Upper lobe of left lung (tissue), 6 donors: ENCODE measurements around the gene TRA2B. TPM values are rescaled to one million over a fixed set of nuclear protein-coding genes. Genes with fewer than 3 reads are reported as not detected.
A peak's percentile ranks its signal among the peaks of the same experiment; 100 is the strongest.

Experiments used
- ATAC-seq, 2 donors: fragments of 200-7000 bp; cut with Tn5 transposase; one replicate each; pipeline ENCODE4 v1.9.1; 2022; ENCODE audit warnings: mild to moderate bottlenecking in 2 of 2, moderate library complexity in 2 of 2; ENCODE audit not compliant: low FRiP score in 2 of 2
- DNase-seq, 2 donors: peaks; one replicate each; pipeline ENCODE4 v3.0.0-alpha.2; 2019 to 2020
- H3K27ac ChIP-seq, 4 donors: fragments of 200-600 bp; sonication (generic); one replicate each; pipeline ENCODE4 v1.5.1; 2016 to 2019
- H3K27me3 ChIP-seq, 4 donors: fragments of 200-600 bp; sonication (generic); one replicate each; pipeline ENCODE4 v1.5.1; 2017 to 2019
- H3K36me3 ChIP-seq, 4 donors: fragments of 200-600 bp; sonication (generic); one replicate each; pipeline ENCODE4 v1.5.1; 2016 to 2019
- H3K4me1 ChIP-seq, 4 donors: fragments of 200-600 bp; sonication (generic); one replicate each; pipeline ENCODE4 v1.5.1; 2018 to 2019
- H3K4me3 ChIP-seq, 4 donors: fragments of 200-600 bp; sonication (generic); one replicate each; pipeline ENCODE4 v1.5.1; 2017 to 2019; ENCODE audit warnings: mild to moderate bottlenecking in 2 of 4, moderate library complexity in 1 of 4
- H3K9me3 ChIP-seq, 4 donors: fragments of 200-600 bp; sonication (generic); one replicate each; pipeline ENCODE4 v1.5.1; 2018 to 2019
- CTCF ChIP-seq, 6 experiments: fragments of 450-650 bp in 4 of 6; fragments of 200-600 bp in 2 of 6; sonication (generic) in 2 of 6; IDR thresholded peaks; one replicate each; pipeline ENCODE4 v1.5.1; 2016 to 2019; ENCODE audit warnings: antibody characterized with exemption in 6 of 6
- EP300 ChIP-seq, 4 donors: sonication (generic); formaldehyde crosslinking; IDR thresholded peaks; one replicate each; pipeline ENCODE4 v1.5.1; 2017; ENCODE audit warnings: antibody characterized with exemption in 4 of 4, control low read depth in 2 of 4
- POLR2A ChIP-seq, 4 donors: fragments of 450-650 bp; IDR thresholded peaks; one replicate each; pipeline ENCODE4 v1.5.1; 2016 to 2017; ENCODE audit warnings: antibody characterized with exemption in 4 of 4, mild to moderate bottlenecking in 2 of 4
- POLR2AphosphoS5 ChIP-seq, 2 donors: sonication (generic); formaldehyde crosslinking; IDR thresholded peaks; one replicate each; pipeline ENCODE4 v1.5.1; 2017; ENCODE audit warnings: antibody characterized with exemption in 2 of 2
- WGBS, 2 donors: methylation state at CpG; one replicate each; pipeline ENCODE4 v1.1.5; 2017 to 2018; 5-methylcytosine and 5-hydroxymethylcytosine counted together
- total RNA-seq, 6 donors: library from RNA; depleted of rRNA in 4 of 6; stranded (reverse); fragments of >200 nt in 4 of 6; gene quantifications; one replicate each; pipeline versions ENCODE4 v1.1.0 to v1.2.1, GENCODE V29; 2016 to 2021
- donor health status: DM: no; HTN: no; CAD: no; lungs with moderate emphysema.
- donor health status: DM: no; HTN: yes; CAD: no; lungs with severe emphysema.

The TRA2B gene
- total RNA-seq, 6 donors from 2014 or later = 90.9 to 336 (median 124) TPM

DNA sequence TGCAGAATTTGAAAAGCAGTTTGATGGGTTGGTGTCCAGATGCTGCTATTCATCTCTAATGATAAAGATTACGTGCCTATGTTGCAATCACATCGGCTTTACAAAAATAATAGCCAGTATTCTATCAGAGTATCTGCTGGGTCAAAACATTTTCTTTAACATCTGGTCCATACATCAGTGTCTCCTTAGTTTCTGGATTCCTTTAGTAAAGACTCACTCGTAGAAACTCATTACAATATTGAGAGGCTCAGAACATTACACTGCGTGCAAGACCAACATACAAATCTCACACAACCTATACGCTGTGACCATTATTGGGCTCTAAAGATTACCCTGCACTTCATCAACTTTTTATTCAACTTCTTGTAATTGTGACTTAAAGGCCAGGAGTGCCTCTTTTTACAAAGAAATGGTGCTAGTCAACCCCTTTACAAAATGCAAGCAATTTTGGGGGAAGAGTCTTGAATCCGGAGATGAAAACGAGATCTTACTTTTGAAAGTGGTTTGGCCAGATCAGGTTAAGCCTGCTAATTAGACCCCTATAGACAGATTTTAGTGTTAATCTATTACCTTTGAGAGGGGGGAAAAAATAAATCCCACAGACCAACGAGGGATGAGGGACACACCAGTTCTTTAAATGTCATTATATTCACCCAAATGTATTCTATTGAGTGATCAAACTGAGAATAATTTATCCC, 2.9 kb downstream of the TRA2B start:
- WGBS, 2 donors = 1 to 4% methylated on average over 8 of the region's 8 CpGs
- Histone ChIP-seq H3K27ac (peak overlapping the region; percentile 7 to 100 (median 100)), H3K36me3 (peaks cover 0 to 8% (median 1%) of the 10 kb centered on the region in 4 donors), H3K9me3 (no peaks in the 10 kb centered on the region), H3K4me1 (peaks cover 52 to 55% (median 53%) of the 10 kb centered on the region in 4 donors), H3K4me3 (peak overlapping the region; percentile 12 to 98 (median 72)), H3K27me3 (no peaks in the 10 kb centered on the region)
- DNase-seq (no peak), ATAC-seq (no peak)
- TF ChIP-seq EP300 (IDR thresholded peaks at IDR 0.05) = no peak
- no peak for TF ChIP-seq POLR2AphosphoS5 (IDR thresholded peaks at IDR 0.05)
- no peak for TF ChIP-seq POLR2A (IDR thresholded peaks at IDR 0.05)
- no peak for TF ChIP-seq CTCF (IDR thresholded peaks at IDR 0.05)

- WGBS, 2 donors = 2 to 4% methylated on average over 6 of the region's 6 CpGs
- peak overlapping the region in 2 of 4 donors; percentile 7 to 99 for H3K27ac ChIP-seq
- H3K4me3 ChIP-seq = peak overlapping the region in 3 of 4 donors; percentile 71 to 98 (median 72)
Measured at GRCh38 chr3:185934174-185934557, 3.6 kb downstream of the TRA2B start.

DNA sequence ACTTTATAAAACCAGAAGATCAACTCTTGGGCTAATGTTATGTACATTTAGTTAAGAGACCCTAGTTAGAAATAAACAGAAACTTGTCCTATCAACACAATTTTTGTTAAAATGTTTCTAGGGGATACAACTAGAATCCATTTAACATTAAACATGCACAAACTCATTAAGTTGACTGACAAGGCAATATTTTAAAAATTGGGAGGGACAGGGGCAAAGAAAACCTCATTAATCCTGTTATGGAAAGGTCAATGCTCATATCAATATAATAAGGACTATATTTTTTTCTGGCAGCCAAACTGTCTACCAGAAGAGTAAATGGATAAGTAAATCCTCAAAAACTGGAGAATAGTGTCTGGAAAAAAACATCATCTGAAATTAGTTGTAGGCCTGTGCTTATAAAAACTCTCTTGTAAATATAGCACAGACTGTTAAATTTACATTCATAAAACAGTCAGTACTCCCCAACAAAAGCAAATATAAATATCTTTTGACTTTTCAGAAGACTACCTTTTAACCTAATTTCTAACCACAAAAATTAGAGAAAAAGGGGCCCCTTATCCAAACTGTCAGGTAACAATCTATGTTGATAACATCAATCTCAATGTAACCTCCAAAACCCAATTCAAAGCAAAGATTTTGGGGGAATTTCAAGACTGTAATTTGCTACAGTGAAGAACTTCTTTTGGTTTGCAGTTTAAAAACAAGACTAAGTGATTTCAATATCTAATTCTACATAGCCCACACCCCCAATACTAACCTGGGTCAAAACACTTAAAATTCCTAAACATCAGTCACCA, 4.2 kb downstream of the TRA2B start:
- peaks cover 0 to 8% (median 1%) of the 10 kb centered on the region in 4 donors for H3K36me3 ChIP-seq
- TF ChIP-seq CTCF (IDR thresholded peaks at IDR 0.05) (no peak), EP300 (IDR thresholded peaks at IDR 0.05) (no peak), POLR2A (IDR thresholded peaks at IDR 0.05) (no peak), POLR2AphosphoS5 (IDR thresholded peaks at IDR 0.05) (no peak)
- no peaks in the 10 kb centered on the region for H3K27me3 ChIP-seq
- H3K4me1 ChIP-seq = peaks cover 66 to 68% (median 67%) of the 10 kb centered on the region in 4 donors
- peak overlapping the region in 3 of 4 donors; percentile 71 to 98 (median 72) for H3K4me3 ChIP-seq
- peak overlapping the region in 2 of 4 donors; percentile 1 to 99 for H3K27ac ChIP-seq
- H3K9me3 ChIP-seq = no peaks in the 10 kb centered on the region
- DNase-seq = no peak
- ATAC-seq = no peak

More at GRCh38 chr3:185934174-185934557, 3.6 kb downstream of the TRA2B start:
- no peaks in the 10 kb centered on the region for H3K9me3 ChIP-seq
- H3K36me3 ChIP-seq = peaks cover 0 to 8% (median 1%) of the 10 kb centered on the region in 4 donors
- DNase-seq (no peak), ATAC-seq (no peak)
- H3K4me1 ChIP-seq = peaks cover 60 to 62% (median 61%) of the 10 kb centered on the region in 4 donors
- H3K27me3 ChIP-seq = no peaks in the 10 kb centered on the region
- TF ChIP-seq CTCF (IDR thresholded peaks at IDR 0.05) (no peak), EP300 (IDR thresholded peaks at IDR 0.05) (no peak), POLR2AphosphoS5 (IDR thresholded peaks at IDR 0.05) (no peak), POLR2A (IDR thresholded peaks at IDR 0.05) (no peak)

DNA sequence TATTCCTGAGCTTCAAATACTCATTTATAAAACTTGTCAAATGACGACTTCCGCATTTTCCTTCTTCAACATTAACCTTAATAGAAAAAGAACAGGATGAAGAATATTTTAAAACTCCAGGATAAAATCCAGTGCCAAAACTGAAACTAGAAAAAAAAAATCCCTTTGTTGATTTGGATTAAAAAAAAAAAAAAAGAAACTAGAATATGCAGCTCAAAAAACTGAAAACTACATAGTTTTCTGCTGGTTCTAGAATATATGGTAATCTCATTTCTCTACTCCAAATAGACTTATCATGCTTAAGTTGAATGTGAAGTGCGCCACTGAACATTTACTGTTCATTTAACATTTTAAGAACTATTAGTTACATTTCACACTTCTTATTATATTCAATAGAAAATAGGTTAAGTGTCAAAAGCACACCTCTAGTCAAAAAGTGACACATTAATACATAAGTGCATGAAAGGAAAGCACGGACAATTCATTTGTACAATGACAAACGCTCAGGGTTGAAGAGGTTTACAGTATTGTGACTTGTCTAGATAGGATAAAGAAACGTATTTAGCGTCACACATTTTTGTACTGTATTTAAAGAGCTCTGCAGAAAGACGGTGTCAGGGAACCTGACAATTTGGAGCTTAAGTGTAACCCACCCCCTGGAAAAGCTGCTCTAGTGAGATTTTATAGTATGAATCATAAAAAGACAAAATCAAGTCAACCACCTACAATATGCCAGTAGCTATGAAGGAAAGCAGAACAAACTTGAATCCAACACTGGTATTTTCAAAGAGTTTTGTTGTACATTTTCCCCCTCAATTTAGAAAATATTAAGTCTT, 5.8 kb downstream of the TRA2B start:
- Histone ChIP-seq H3K27ac (peak overlapping the region in 1 of 4 donors; percentile 99), H3K9me3 (no peaks in the 10 kb centered on the region), H3K4me1 (peaks cover 82 to 84% (median 82%) of the 10 kb centered on the region in 4 donors), H3K4me3 (peak overlapping the region in 2 of 4 donors; percentile 5 to 72), H3K27me3 (no peaks in the 10 kb centered on the region), H3K36me3 (peaks cover 0 to 8% (median 1%) of the 10 kb centered on the region in 4 donors)
- TF ChIP-seq POLR2AphosphoS5 (IDR thresholded peaks at IDR 0.05) (no peak), CTCF (IDR thresholded peaks at IDR 0.05) (no peak), POLR2A (IDR thresholded peaks at IDR 0.05) (no peak), EP300 (IDR thresholded peaks at IDR 0.05) (no peak)
- DNase-seq (no peak), ATAC-seq (no peak)
- 6 to 10% methylated on average over 8 of the region's 8 CpGs for WGBS, 2 donors
